ENCODE results near the gene PRPF31.
"Not testable (repeated sequence)": the region's sequence is repeated elsewhere in the genome, so short reads cannot be mapped to it uniquely, and the experiment has no call there.

Gene PRPF31

GRCh38 chr19:54115109-54116063 lies at the start of gene PRPF31, which contains the start of gene TFPT:
PRPF31 (plus strand) TSS chr19:54115754; CDS start chr19:54118279, 2,525 bp downstream.
TFPT (minus strand) TSS chr19:54115657; CDS start chr19:54115269, 388 bp downstream.
- in situ Hi-C loops (cut with MboI; ENCODE audit: low sequenced_read_pairs): no loop called here

- in situ Hi-C loops (cut with MboI; ENCODE audit: low sequenced_read_pairs): no loop called here
Observed at GRCh38 chr19:54069470-54069869, 46.1 kb upstream of the PRPF31 start.

GRCh38 chr19:54073829-54074228 lies 41.7 kb upstream of the PRPF31 start:
- in situ Hi-C loops (cut with MboI; ENCODE audit: low sequenced_read_pairs): no loop called here

GRCh38 chr19:54074851-54075250 lies 40.7 kb upstream of the PRPF31 start:
- in situ Hi-C loops (cut with MboI; ENCODE audit: low sequenced_read_pairs): no loop called here

GRCh38 chr19:54077334-54077733 lies 38.2 kb upstream of the PRPF31 start:
- in situ Hi-C loops (cut with MboI; ENCODE audit: low sequenced_read_pairs): no loop called here

- in situ Hi-C loops (cut with MboI; ENCODE audit: low sequenced_read_pairs): no loop called here
Observed at GRCh38 chr19:54081032-54081431, 34.5 kb upstream of the PRPF31 start, which contains the start of gene TARM1. TARM1 (minus strand) TSS chr19:54081365; CDS start chr19:54081340, 25 bp downstream.

- in situ Hi-C loops (cut with MboI; ENCODE audit: low sequenced_read_pairs): no loop called here
Observed at GRCh38 chr19:54084410-54084809, 31.1 kb upstream of the PRPF31 start.

- in situ Hi-C loops (cut with MboI; ENCODE audit: low sequenced_read_pairs): no loop called here
Observed at GRCh38 chr19:54094426-54095000, 21.0 kb upstream of the PRPF31 start.

- in situ Hi-C loops (cut with MboI; ENCODE audit: low sequenced_read_pairs): no loop called here
Observed at GRCh38 chr19:54095136-54095858, 20.3 kb upstream of the PRPF31 start.

GRCh38 chr19:54095859-54096616 lies 19.5 kb upstream of the PRPF31 start:
- in situ Hi-C loops (cut with MboI; ENCODE audit: low sequenced_read_pairs): not testable (repeated sequence)

- in situ Hi-C loops (cut with MboI; ENCODE audit: low sequenced_read_pairs): no loop called here
Observed at GRCh38 chr19:54096617-54097106, 18.9 kb upstream of the PRPF31 start.

GRCh38 chr19:54099190-54099902 lies 16.2 kb upstream of the PRPF31 start:
- in situ Hi-C loops (cut with MboI; ENCODE audit: low sequenced_read_pairs): no loop called here

GRCh38 chr19:54099903-54100255 lies 15.7 kb upstream of the PRPF31 start:
- in situ Hi-C loops (cut with MboI; ENCODE audit: low sequenced_read_pairs): not testable (repeated sequence)

GRCh38 chr19:54100561-54100960 lies 15.0 kb upstream of the PRPF31 start, which contains the start of gene OSCAR:
OSCAR (minus strand) TSS chr19:54100803; CDS start chr19:54100792, 11 bp downstream.
- in situ Hi-C loops (cut with MboI; ENCODE audit: low sequenced_read_pairs): no loop called here

GRCh38 chr19:54102421-54103169 lies 13.0 kb upstream of the PRPF31 start, which contains the start of gene NDUFA3:
NDUFA3 (plus strand) TSS chr19:54102855; CDS start chr19:54102879, 24 bp downstream.
- in situ Hi-C loops (cut with MboI; ENCODE audit: low sequenced_read_pairs): no loop called here

- in situ Hi-C loops (cut with MboI; ENCODE audit: low sequenced_read_pairs): no loop called here
Observed at GRCh38 chr19:54104998-54105715, 10.4 kb upstream of the PRPF31 start.

GRCh38 chr19:54105796-54106195 lies 9.8 kb upstream of the PRPF31 start:
- in situ Hi-C loops (cut with MboI; ENCODE audit: low sequenced_read_pairs): no loop called here

GRCh38 chr19:54106716-54107115 lies 8.8 kb upstream of the PRPF31 start:
- in situ Hi-C loops (cut with MboI; ENCODE audit: low sequenced_read_pairs): no loop called here
